ENCODE measurements around the gene DPP8.

DPP8 gene

DNA sequence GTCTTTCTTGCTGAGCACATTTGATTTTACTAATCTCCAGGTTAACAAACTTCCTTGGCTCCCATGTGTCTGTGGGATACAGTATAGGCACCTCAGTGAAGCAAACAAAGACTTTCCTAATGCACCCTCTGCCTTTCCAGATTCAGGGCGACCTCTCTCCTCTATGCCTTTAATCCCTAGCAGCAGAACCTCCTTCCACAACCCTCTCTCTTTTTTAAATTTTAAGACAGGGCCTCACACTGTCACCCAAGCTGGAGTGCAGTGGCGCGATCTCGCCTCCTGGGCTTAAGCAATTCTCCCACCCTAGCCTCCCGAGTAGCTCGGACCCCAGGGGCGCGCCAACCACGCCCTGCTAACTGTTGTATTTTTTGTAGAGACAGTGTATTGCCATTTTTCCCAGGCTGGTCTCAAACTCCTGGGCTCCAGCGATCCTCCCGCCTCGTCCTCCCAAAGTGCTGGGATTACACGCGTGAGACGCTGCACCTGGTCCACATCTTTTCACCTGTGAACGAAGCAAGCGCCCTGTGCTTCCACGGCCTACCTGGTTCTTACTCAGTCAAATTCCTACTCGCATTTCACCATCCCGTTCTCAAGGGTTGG lies 11.1 kb upstream of the DPP8 start:
- H3K27me3 ChIP-seq (ENCODE audit: control insufficient read depth in 2 of 2, insufficient read depth in 2 of 2, low read length in 2 of 2), result no peaks in the 10 kb centered on the region
- peaks cover 12 to 13% of the 10 kb centered on the region in 2 donors for H3K4me1 ChIP-seq (ENCODE audit: control insufficient read depth in 2 of 2, insufficient read depth in 2 of 2, low read length in 2 of 2)
- no peaks in the 10 kb centered on the region for H3K36me3 ChIP-seq (ENCODE audit: control insufficient read depth in 2 of 2, insufficient read depth in 2 of 2, low read length in 2 of 2)
- no peak overlapping the region for H3K4me3 ChIP-seq (ENCODE audit: low read length in 2 of 2)
- H3K9ac ChIP-seq (ENCODE audit: low read depth in 1 of 2, low read length in 2 of 2), result no peak overlapping the region
- no peak overlapping the region for H3K27ac ChIP-seq (ENCODE audit: low read depth in 2 of 2, low read length in 2 of 2)
- H3K9me3 ChIP-seq (ENCODE audit: control insufficient read depth in 2 of 2, low read length in 2 of 2), result no peaks in the 10 kb centered on the region

DNA sequence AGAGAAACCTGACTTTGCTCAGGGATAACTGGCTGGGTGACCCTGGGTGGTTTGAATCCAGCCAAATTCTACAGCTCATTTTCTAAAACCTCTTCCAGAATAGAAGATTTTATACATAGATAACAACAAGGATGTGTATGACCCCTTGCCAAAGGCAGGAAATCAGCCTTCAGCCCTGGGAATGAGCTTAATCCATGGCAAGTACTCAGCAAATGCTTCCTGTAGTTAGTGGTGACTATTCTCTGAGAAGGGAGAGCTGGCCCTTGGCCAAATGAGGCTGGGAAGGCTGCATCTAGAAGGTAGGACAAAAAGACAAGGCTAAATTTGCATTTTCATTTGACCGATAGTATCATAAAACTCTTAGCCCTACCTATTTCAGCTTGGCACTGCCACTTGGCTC lies 8.1 kb upstream of the DPP8 start:
- Histone ChIP-seq H3K9me3 (ENCODE audit: control insufficient read depth in 2 of 2, low read length in 2 of 2) (no peaks in the 10 kb centered on the region), H3K27ac (ENCODE audit: low read depth in 2 of 2, low read length in 2 of 2) (no peak overlapping the region), H3K27me3 (ENCODE audit: control insufficient read depth in 2 of 2, insufficient read depth in 2 of 2, low read length in 2 of 2) (no peaks in the 10 kb centered on the region), H3K9ac (ENCODE audit: low read depth in 1 of 2, low read length in 2 of 2) (no peak overlapping the region), H3K4me3 (ENCODE audit: low read length in 2 of 2) (no peak overlapping the region), H3K36me3 (ENCODE audit: control insufficient read depth in 2 of 2, insufficient read depth in 2 of 2, low read length in 2 of 2) (no peaks in the 10 kb centered on the region), H3K4me1 (ENCODE audit: control insufficient read depth in 2 of 2, insufficient read depth in 2 of 2, low read length in 2 of 2) (peaks cover 3% of the 10 kb centered on the region in 2 donors)

DNA sequence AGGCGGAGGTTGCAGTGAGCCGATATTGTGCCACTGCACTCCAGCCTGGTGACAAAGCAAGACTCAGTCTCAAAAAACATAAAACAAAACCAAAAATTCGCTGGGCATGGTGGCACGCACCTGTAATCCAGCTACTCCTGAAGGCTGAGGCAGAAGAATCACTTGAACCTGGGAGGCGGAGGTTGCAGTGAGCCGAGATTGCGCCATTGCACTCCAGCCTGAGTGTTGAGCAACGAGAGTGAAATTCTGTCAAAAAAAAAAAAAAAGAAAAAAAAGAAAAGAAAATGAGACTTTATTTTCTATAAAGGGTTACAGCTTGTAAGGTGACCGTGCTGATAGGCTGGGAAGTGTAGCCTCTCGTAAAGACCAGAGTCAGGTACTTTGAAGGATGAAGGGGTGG lies 6.7 kb upstream of the DPP8 start:
- no peak overlapping the region for H3K27ac ChIP-seq (ENCODE audit: low read depth in 2 of 2, low read length in 2 of 2)

DNA sequence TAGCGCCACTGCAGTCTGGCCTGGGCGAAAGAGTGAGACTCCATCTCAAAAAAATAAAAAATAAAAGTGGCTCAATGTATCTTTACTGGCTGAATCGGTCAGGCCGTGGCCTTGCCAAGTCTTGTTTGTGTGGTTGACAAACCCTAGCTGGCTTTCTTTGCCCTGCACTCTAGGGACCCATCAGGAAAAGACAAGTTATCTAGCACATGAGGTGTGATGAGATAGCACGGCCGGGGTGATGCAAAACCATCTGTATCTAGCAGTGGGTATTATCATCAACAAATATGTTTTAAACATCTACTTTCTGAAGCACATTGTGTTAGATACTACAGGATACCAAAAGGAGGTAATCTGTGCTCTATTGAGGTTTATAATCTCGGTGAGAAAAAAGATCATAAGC lies 3.9 kb upstream of the DPP8 start:
- Histone ChIP-seq H3K27me3 (ENCODE audit: control insufficient read depth in 2 of 2, insufficient read depth in 2 of 2, low read length in 2 of 2) (no peaks in the 10 kb centered on the region), H3K4me1 (ENCODE audit: control insufficient read depth in 2 of 2, insufficient read depth in 2 of 2, low read length in 2 of 2) (peaks cover 7 to 9% of the 10 kb centered on the region in 2 donors), H3K36me3 (ENCODE audit: control insufficient read depth in 2 of 2, insufficient read depth in 2 of 2, low read length in 2 of 2) (no peaks in the 10 kb centered on the region), H3K27ac (ENCODE audit: low read depth in 2 of 2, low read length in 2 of 2) (no peak overlapping the region), H3K9ac (ENCODE audit: low read depth in 1 of 2, low read length in 2 of 2) (no peak overlapping the region), H3K9me3 (ENCODE audit: control insufficient read depth in 2 of 2, low read length in 2 of 2) (no peaks in the 10 kb centered on the region), H3K4me3 (ENCODE audit: low read length in 2 of 2) (no peak overlapping the region)

More for the DNA sequence above, 6.7 kb upstream of the DPP8 start:
- no peaks in the 10 kb centered on the region for H3K9me3 ChIP-seq (ENCODE audit: control insufficient read depth in 2 of 2, low read length in 2 of 2)
- H3K36me3 ChIP-seq (ENCODE audit: control insufficient read depth in 2 of 2, insufficient read depth in 2 of 2, low read length in 2 of 2), result no peaks in the 10 kb centered on the region
- no peaks in the 10 kb centered on the region for H3K4me1 ChIP-seq (ENCODE audit: control insufficient read depth in 2 of 2, insufficient read depth in 2 of 2, low read length in 2 of 2)
- no peaks in the 10 kb centered on the region for H3K27me3 ChIP-seq (ENCODE audit: control insufficient read depth in 2 of 2, insufficient read depth in 2 of 2, low read length in 2 of 2)
- H3K9ac ChIP-seq (ENCODE audit: low read depth in 1 of 2, low read length in 2 of 2), result no peak overlapping the region
- no peak overlapping the region for H3K4me3 ChIP-seq (ENCODE audit: low read length in 2 of 2)

- no peak overlapping the region for H3K27ac ChIP-seq (ENCODE audit: low read depth in 2 of 2, low read length in 2 of 2)
- peaks cover 0 to 4% of the 10 kb centered on the region in 2 donors for H3K36me3 ChIP-seq (ENCODE audit: control insufficient read depth in 2 of 2, insufficient read depth in 2 of 2, low read length in 2 of 2)
- no peaks in the 10 kb centered on the region for H3K9me3 ChIP-seq (ENCODE audit: control insufficient read depth in 2 of 2, low read length in 2 of 2)
- H3K27me3 ChIP-seq (ENCODE audit: control insufficient read depth in 2 of 2, insufficient read depth in 2 of 2, low read length in 2 of 2), result no peaks in the 10 kb centered on the region
- no peak overlapping the region for H3K9ac ChIP-seq (ENCODE audit: low read depth in 1 of 2, low read length in 2 of 2)
- peaks cover 12 to 15% of the 10 kb centered on the region in 2 donors for H3K4me1 ChIP-seq (ENCODE audit: control insufficient read depth in 2 of 2, insufficient read depth in 2 of 2, low read length in 2 of 2)
- H3K4me3 ChIP-seq (ENCODE audit: low read length in 2 of 2), result no peak overlapping the region
Observed at GRCh38 chr15:65518633-65519285, 1.3 kb upstream of the DPP8 start.

DNA sequence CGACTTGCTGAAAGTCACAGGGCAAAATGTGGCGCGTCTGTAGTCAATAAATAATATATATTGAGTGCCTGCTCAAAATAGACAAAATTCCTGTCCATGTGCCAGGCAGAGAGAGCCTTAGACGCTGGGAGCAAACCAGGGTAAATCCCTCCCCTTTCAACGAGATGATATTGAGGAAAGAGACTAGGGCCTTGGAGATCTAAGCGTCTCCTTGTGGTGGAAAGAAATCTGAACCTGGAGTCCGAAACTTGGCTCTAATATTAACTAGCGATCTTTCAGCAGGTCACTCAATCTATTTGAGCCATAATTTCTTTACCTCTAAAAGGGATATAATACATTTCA lies 348 bp upstream of the DPP8 start:
- Histone ChIP-seq H3K9me3 (ENCODE audit: control insufficient read depth in 2 of 2, low read length in 2 of 2) (no peaks in the 10 kb centered on the region), H3K36me3 (ENCODE audit: control insufficient read depth in 2 of 2, insufficient read depth in 2 of 2, low read length in 2 of 2) (peaks cover 0 to 4% of the 10 kb centered on the region in 2 donors), H3K27me3 (ENCODE audit: control insufficient read depth in 2 of 2, insufficient read depth in 2 of 2, low read length in 2 of 2) (no peaks in the 10 kb centered on the region), H3K4me3 (ENCODE audit: low read length in 2 of 2) (peak overlapping the region in 1 of 2 donors; percentile 87), H3K27ac (ENCODE audit: low read depth in 2 of 2, low read length in 2 of 2) (peak overlapping the region; percentile 80 to 96), H3K4me1 (ENCODE audit: control insufficient read depth in 2 of 2, insufficient read depth in 2 of 2, low read length in 2 of 2) (peaks cover 12 to 15% of the 10 kb centered on the region in 2 donors), H3K9ac (ENCODE audit: low read depth in 1 of 2, low read length in 2 of 2) (peak overlapping the region in 1 of 2 donors; percentile 85)

GRCh38 chr15:65512807-65513416 lies 4.6 kb downstream of the DPP8 start:
- H3K4me3 ChIP-seq (ENCODE audit: low read length in 2 of 2), result peak overlapping the region in 1 of 2 donors; percentile 4
- no peak overlapping the region for H3K27ac ChIP-seq (ENCODE audit: low read depth in 2 of 2, low read length in 2 of 2)
- no peak overlapping the region for H3K9ac ChIP-seq (ENCODE audit: low read depth in 1 of 2, low read length in 2 of 2)
- H3K9me3 ChIP-seq (ENCODE audit: control insufficient read depth in 2 of 2, low read length in 2 of 2), result no peaks in the 10 kb centered on the region
- H3K36me3 ChIP-seq (ENCODE audit: control insufficient read depth in 2 of 2, insufficient read depth in 2 of 2, low read length in 2 of 2), result peaks cover 10 to 35% of the 10 kb centered on the region in 2 donors
- no peaks in the 10 kb centered on the region for H3K27me3 ChIP-seq (ENCODE audit: control insufficient read depth in 2 of 2, insufficient read depth in 2 of 2, low read length in 2 of 2)
- peaks cover 12 to 15% of the 10 kb centered on the region in 2 donors for H3K4me1 ChIP-seq (ENCODE audit: control insufficient read depth in 2 of 2, insufficient read depth in 2 of 2, low read length in 2 of 2)

- Histone ChIP-seq H3K27ac (ENCODE audit: low read depth in 2 of 2, low read length in 2 of 2) (no peak overlapping the region), H3K9ac (ENCODE audit: low read depth in 1 of 2, low read length in 2 of 2) (no peak overlapping the region), H3K4me3 (ENCODE audit: low read length in 2 of 2) (peak overlapping the region in 1 of 2 donors; percentile 4), H3K4me1 (ENCODE audit: control insufficient read depth in 2 of 2, insufficient read depth in 2 of 2, low read length in 2 of 2) (peaks cover 9 to 12% of the 10 kb centered on the region in 2 donors), H3K36me3 (ENCODE audit: control insufficient read depth in 2 of 2, insufficient read depth in 2 of 2, low read length in 2 of 2) (peaks cover 10 to 35% of the 10 kb centered on the region in 2 donors), H3K27me3 (ENCODE audit: control insufficient read depth in 2 of 2, insufficient read depth in 2 of 2, low read length in 2 of 2) (no peaks in the 10 kb centered on the region), H3K9me3 (ENCODE audit: control insufficient read depth in 2 of 2, low read length in 2 of 2) (no peaks in the 10 kb centered on the region)
Observed at GRCh38 chr15:65512189-65512588, 5.3 kb downstream of the DPP8 start.

DNA sequence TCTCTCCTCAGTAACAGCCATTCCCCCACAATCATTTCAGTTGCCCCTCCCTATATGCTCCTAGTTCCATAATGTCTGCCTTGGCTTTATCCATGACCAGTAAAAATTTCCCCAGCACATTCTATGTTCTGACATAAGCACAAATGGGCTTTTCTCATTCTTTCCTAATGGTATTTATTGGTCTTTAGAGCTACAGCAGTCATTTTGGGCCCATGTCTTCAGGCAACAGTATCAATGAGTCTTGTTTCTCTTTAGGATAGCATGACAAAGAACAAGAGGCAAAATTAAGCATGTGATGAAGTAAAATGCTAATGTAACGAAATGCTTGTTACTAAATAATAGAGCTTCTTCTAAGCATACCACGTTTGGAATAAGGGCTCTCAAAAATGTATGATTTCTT lies 8.2 kb downstream of the DPP8 start:
- Histone ChIP-seq H3K9ac (ENCODE audit: low read depth in 1 of 2, low read length in 2 of 2) (no peak overlapping the region), H3K4me1 (ENCODE audit: control insufficient read depth in 2 of 2, insufficient read depth in 2 of 2, low read length in 2 of 2) (no peaks in the 10 kb centered on the region), H3K4me3 (ENCODE audit: low read length in 2 of 2) (no peak overlapping the region), H3K27me3 (ENCODE audit: control insufficient read depth in 2 of 2, insufficient read depth in 2 of 2, low read length in 2 of 2) (no peaks in the 10 kb centered on the region), H3K27ac (ENCODE audit: low read depth in 2 of 2, low read length in 2 of 2) (no peak overlapping the region), H3K9me3 (ENCODE audit: control insufficient read depth in 2 of 2, low read length in 2 of 2) (no peaks in the 10 kb centered on the region), H3K36me3 (ENCODE audit: control insufficient read depth in 2 of 2, insufficient read depth in 2 of 2, low read length in 2 of 2) (peaks cover 17 to 46% of the 10 kb centered on the region in 2 donors)

GRCh38 chr15:65494076-65494475 lies 23.4 kb downstream of the DPP8 start:
- H3K4me3 ChIP-seq (ENCODE audit: low read length in 2 of 2), result no peak overlapping the region
- H3K4me1 ChIP-seq (ENCODE audit: control insufficient read depth in 2 of 2, insufficient read depth in 2 of 2, low read length in 2 of 2), result no peaks in the 10 kb centered on the region
- H3K9ac ChIP-seq (ENCODE audit: low read depth in 1 of 2, low read length in 2 of 2), result no peak overlapping the region
- H3K27me3 ChIP-seq (ENCODE audit: control insufficient read depth in 2 of 2, insufficient read depth in 2 of 2, low read length in 2 of 2), result no peaks in the 10 kb centered on the region
- no peak overlapping the region for H3K27ac ChIP-seq (ENCODE audit: low read depth in 2 of 2, low read length in 2 of 2)
- peaks cover 39 to 60% of the 10 kb centered on the region in 2 donors for H3K36me3 ChIP-seq (ENCODE audit: control insufficient read depth in 2 of 2, insufficient read depth in 2 of 2, low read length in 2 of 2)
- H3K9me3 ChIP-seq (ENCODE audit: control insufficient read depth in 2 of 2, low read length in 2 of 2), result no peaks in the 10 kb centered on the region
